HCT116 (cell line): Measurements from ENCODE around the gene METTL6.

Source experiments
- EGR1 ChIP-seq: IDR thresholded peaks from 2 replicates; pipeline ENCODE4 v1.6.1; 2012; ENCODE audit warnings: low read depth
- EZH2 ChIP-seq: fragments of 200-600 bp; sonication (generic); IDR thresholded peaks from 2 replicates; pipeline ENCODE4 v1.6.1; 2017; ENCODE audit warnings: antibody characterized with exemption, mixed run types
- JUND ChIP-seq: IDR thresholded peaks from 2 replicates; pipeline ENCODE4 v1.6.1; 2012
- POLR2A ChIP-seq: IDR thresholded peaks from 2 replicates; pipeline ENCODE4 v1.7.0; 2011; ENCODE audit warnings: borderline replicate concordance; ENCODE audit not compliant: insufficient read depth, insufficient read length; ENCODE audit errors: extremely low read depth
- POLR2AphosphoS5 ChIP-seq: IDR thresholded peaks from 2 replicates; pipeline ENCODE4 v1.6.1; 2011; ENCODE audit warnings: mild to moderate bottlenecking, low read depth, low read length, moderate library complexity
- SP1 ChIP-seq: IDR thresholded peaks from 2 replicates; pipeline ENCODE4 v1.6.1; 2012; ENCODE audit warnings: low read depth
- SRF ChIP-seq: IDR thresholded peaks from 2 replicates; pipeline ENCODE4 v1.6.1; 2012; ENCODE audit warnings: low read depth
- ZNF274 ChIP-seq: fragments of 200-500 bp; sonication (Bioruptor generic); IDR thresholded peaks from 2 replicates; pipeline ENCODE4 v1.6.1; 2014; ENCODE audit warnings: mild to moderate bottlenecking, low read depth, low read length, inconsistent platforms
- TF ChIP-seq, protein P1 (sequence below), 3 experiments: fragments of 200-600 bp in 1 of 3; sonication (generic) in 1 of 3; IDR thresholded peaks in 2 of 3; conservative IDR thresholded peaks in 1 of 3; 2 replicates each; pipeline ENCODE4 v1.5.1; 2012 to 2017; ENCODE audit warnings: low read depth in 2 of 3, low read length in 2 of 3, antibody characterized with exemption in 1 of 3, borderline replicate concordance in 1 of 3, control low read depth in 1 of 3, mild to moderate bottlenecking in 1 of 3, mixed read lengths in 1 of 3, mixed run types in 1 of 3, moderate library complexity in 1 of 3; ENCODE audit not compliant: insufficient read depth in 1 of 3
- TF ChIP-seq, protein P2 (sequence below): IDR thresholded peaks from 2 replicates; pipeline ENCODE4 v1.6.1; 2011; ENCODE audit warnings: mild to moderate bottlenecking, low read length, moderate library complexity; ENCODE audit not compliant: insufficient replicate concordance; ENCODE audit errors: extremely low read depth

DNA sequence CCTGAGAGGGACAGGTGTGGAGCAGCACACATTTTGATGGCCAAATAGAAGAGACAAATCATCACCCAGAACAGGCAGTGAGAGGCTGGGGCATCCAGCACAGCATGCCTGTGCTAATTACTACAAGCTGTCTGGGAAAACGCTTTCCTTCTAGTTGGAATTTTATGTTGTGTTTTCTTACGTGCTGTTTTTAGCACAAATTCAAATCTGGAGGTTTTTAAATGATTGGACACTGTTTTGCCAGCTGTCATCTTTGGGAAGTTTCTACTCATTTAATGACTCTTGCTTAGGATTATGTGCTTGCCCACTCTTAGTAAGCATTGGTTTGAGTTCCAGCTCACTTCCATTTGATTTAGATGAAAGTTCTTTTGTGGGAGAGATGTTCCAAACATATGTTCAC, 43.5 kb upstream of the METTL6 start:
- TF ChIP-seq, protein P1, sequence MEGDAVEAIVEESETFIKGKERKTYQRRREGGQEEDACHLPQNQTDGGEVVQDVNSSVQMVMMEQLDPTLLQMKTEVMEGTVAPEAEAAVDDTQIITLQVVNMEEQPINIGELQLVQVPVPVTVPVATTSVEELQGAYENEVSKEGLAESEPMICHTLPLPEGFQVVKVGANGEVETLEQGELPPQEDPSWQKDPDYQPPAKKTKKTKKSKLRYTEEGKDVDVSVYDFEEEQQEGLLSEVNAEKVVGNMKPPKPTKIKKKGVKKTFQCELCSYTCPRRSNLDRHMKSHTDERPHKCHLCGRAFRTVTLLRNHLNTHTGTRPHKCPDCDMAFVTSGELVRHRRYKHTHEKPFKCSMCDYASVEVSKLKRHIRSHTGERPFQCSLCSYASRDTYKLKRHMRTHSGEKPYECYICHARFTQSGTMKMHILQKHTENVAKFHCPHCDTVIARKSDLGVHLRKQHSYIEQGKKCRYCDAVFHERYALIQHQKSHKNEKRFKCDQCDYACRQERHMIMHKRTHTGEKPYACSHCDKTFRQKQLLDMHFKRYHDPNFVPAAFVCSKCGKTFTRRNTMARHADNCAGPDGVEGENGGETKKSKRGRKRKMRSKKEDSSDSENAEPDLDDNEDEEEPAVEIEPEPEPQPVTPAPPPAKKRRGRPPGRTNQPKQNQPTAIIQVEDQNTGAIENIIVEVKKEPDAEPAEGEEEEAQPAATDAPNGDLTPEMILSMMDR (IDR thresholded peaks at IDR 0.05 in 2 of 3, conservative IDR thresholded peaks at IDR 0.05 in 1 of 3; ENCODE audit: borderline replicate concordance in 1 of 3, insufficient read depth in 1 of 3, low read depth in 2 of 3, low read length in 2 of 3), result no peak
- no peak for TF ChIP-seq POLR2AphosphoS5
- TF ChIP-seq JUND, result no peak
- TF ChIP-seq POLR2A, result no peak
- TF ChIP-seq EGR1, result no peak
- TF ChIP-seq, protein P2, sequence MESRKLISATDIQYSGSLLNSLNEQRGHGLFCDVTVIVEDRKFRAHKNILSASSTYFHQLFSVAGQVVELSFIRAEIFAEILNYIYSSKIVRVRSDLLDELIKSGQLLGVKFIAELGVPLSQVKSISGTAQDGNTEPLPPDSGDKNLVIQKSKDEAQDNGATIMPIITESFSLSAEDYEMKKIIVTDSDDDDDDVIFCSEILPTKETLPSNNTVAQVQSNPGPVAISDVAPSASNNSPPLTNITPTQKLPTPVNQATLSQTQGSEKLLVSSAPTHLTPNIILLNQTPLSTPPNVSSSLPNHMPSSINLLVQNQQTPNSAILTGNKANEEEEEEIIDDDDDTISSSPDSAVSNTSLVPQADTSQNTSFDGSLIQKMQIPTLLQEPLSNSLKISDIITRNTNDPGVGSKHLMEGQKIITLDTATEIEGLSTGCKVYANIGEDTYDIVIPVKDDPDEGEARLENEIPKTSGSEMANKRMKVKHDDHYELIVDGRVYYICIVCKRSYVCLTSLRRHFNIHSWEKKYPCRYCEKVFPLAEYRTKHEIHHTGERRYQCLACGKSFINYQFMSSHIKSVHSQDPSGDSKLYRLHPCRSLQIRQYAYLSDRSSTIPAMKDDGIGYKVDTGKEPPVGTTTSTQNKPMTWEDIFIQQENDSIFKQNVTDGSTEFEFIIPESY, result no peak
- TF ChIP-seq ZNF274, result no peak
- TF ChIP-seq SP1, result no peak
- no peak for TF ChIP-seq SRF
- no peak for TF ChIP-seq EZH2
